ENCODE results near the gene HBP1. TPM values are rescaled to one million over a fixed set of nuclear protein-coding genes. Genes with fewer than 3 reads are reported as not detected.
A peak's percentile ranks its signal among the peaks of the same experiment; 100 is the strongest.

HBP1 gene
- total RNA-seq, 3 donors from 2014 or later = 166 to 269 (median 176) TPM

DNA sequence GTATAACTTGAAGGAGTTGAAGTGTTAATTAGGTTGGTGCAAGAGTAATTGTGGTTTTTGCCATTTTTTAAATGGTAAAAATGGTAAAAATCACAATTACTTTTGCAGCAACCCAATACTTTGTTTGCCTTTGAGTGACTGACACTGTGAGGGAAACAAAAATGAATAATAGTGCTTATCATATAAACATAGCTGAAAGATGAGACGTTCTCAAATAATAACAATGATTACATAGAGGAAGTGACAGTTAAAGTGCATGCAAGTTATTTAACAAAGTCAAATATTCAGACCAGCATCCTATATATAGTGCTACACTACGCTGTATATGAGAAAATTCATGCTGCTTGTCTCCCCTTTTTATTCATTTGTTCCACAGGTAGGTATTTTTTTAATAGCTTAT is 4.7 kb upstream of the HBP1 start:
- H3K4me1 ChIP-seq = no peaks in the 10 kb centered on the region
- intact Hi-C loops (cut with DNase I; ENCODE audit: low total_unique reads) = no loop called here
- no peak overlapping the region for H3K4me3 ChIP-seq
- no peak overlapping the region for H3K27ac ChIP-seq
- H3K36me3 ChIP-seq = no peaks in the 10 kb centered on the region
- no peak for DNase-seq (ENCODE audit: low spot score in 2 of 2)
- TF ChIP-seq POLR2A (IDR thresholded peaks at IDR 0.05) = no peak
- no peak for TF ChIP-seq POLR2AphosphoS5 (IDR thresholded peaks at IDR 0.05)
- TF ChIP-seq, protein P1, sequence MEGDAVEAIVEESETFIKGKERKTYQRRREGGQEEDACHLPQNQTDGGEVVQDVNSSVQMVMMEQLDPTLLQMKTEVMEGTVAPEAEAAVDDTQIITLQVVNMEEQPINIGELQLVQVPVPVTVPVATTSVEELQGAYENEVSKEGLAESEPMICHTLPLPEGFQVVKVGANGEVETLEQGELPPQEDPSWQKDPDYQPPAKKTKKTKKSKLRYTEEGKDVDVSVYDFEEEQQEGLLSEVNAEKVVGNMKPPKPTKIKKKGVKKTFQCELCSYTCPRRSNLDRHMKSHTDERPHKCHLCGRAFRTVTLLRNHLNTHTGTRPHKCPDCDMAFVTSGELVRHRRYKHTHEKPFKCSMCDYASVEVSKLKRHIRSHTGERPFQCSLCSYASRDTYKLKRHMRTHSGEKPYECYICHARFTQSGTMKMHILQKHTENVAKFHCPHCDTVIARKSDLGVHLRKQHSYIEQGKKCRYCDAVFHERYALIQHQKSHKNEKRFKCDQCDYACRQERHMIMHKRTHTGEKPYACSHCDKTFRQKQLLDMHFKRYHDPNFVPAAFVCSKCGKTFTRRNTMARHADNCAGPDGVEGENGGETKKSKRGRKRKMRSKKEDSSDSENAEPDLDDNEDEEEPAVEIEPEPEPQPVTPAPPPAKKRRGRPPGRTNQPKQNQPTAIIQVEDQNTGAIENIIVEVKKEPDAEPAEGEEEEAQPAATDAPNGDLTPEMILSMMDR (IDR thresholded peaks at IDR 0.05) = no peak
- no peaks in the 10 kb centered on the region for H3K9me3 ChIP-seq
- no peaks in the 10 kb centered on the region for H3K27me3 ChIP-seq

DNA sequence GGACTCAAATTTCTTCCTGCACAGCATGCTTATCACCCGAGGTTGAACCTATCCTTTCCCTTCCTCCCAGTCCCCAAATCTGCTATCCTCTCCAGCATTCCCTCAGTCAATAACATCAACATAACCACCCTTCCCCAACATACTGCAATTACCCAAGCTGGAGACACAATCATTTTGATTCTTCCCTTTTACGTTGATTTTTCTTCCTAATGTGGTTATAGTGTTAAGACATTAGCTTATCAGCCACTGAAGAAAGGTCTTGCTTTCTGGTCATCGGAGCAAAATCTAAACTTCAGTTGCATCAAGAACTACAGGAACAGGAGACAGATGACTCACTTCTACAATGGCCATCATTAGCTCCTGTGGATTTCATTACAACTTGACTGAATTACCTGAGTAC is 3.5 kb upstream of the HBP1 start:
- no peak for TF ChIP-seq POLR2AphosphoS5 (IDR thresholded peaks at IDR 0.05)
- TF ChIP-seq, protein P1 (IDR thresholded peaks at IDR 0.05) = no peak
- no peak for TF ChIP-seq POLR2A (IDR thresholded peaks at IDR 0.05)
- Histone ChIP-seq H3K27me3 (no peaks in the 10 kb centered on the region), H3K9me3 (no peaks in the 10 kb centered on the region), H3K36me3 (no peaks in the 10 kb centered on the region), H3K27ac (no peak overlapping the region), H3K4me3 (no peak overlapping the region), H3K4me1 (no peaks in the 10 kb centered on the region)
- intact Hi-C loops (cut with DNase I; ENCODE audit: low total_unique reads) = no loop called here
- DNase-seq (ENCODE audit: low spot score in 2 of 2) = no peak

DNA sequence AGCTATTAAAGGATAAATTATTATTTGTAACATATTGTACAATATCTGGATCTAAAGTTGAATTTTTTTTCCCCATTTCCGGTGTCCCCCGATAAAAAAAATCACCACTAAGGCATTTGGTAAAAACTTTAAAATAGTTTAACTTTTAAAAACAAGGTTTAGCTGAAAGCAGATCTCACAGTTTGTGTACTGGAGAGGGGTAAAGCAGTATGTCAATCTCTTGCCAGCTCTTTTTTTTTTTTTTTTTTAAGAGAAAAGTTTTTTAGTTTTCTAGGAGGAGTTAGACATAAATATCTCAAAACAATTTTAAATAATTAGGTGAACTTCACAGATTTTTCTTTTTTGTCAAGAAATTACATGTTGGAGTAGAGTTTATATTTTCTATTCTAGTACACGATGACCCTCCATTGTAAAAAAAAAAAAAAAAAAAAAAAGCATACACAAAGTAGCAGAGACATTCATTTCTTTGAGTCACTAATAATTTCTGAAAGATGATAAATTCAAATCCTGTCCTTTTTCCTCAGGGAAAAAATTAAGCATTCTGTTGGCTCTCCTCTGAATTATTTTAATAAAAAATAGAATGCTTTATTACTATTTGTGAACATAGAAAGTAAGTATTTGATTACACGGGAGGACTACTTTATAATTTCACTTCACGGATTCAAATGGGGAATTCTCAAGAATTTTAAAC is 1.9 kb upstream of the HBP1 start:
- Histone ChIP-seq H3K4me1 (peaks cover 0 to 7% of the 10 kb centered on the region in 2 donors), H3K36me3 (no peaks in the 10 kb centered on the region), H3K9me3 (no peaks in the 10 kb centered on the region), H3K27ac (peak overlapping the region; percentile 100), H3K4me3 (peak overlapping the region; percentile 69 to 91 (median 85)), H3K27me3 (no peaks in the 10 kb centered on the region)
- no peak for DNase-seq (ENCODE audit: low spot score in 2 of 2)
- TF ChIP-seq POLR2AphosphoS5 (IDR thresholded peaks at IDR 0.05) = no peak
- TF ChIP-seq, protein P1 (IDR thresholded peaks at IDR 0.05) = no peak
- TF ChIP-seq POLR2A (IDR thresholded peaks at IDR 0.05) = no peak
- intact Hi-C loops (cut with DNase I; ENCODE audit: low total_unique reads) = no loop called here

DNA sequence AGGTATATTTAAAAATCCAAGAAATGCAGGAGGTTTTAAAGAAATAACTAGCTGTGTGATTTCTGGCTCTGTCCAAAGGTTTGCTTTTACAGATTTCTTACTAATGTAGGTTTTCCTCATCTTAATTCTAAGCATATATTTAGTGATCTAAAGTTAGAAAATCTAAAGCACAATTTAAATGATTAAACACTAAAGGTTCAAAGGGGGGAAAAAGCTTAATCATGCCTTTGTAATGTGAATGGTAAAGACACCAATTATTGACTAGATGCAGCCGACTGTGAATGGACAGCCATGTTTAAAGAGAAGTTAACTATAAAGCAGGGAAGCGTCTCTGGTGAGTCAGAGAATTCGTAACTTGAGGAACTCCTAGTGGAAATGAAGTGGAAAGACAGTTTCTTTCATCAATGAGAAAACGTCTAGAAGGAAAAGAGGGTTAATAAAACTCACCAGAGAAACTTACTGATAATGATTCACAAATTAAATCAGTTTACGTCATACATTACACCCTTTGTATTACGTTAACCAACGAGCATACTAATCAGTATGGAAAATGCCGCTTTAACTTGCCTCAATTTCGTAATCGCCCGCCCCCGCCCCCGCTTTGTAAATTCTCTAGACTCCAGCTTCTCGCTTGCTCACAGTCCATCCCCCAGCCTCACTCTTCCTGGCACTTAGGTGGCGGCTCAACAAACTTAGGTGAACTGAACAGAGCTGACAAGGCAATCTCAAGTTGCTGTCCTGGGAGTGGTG is 1.1 kb upstream of the HBP1 start:
- intact Hi-C loops (cut with DNase I; ENCODE audit: low total_unique reads) = no loop called here
- no peaks in the 10 kb centered on the region for H3K36me3 ChIP-seq
- no peaks in the 10 kb centered on the region for H3K9me3 ChIP-seq
- H3K4me3 ChIP-seq = peak overlapping the region; percentile 69 to 91 (median 85)
- TF ChIP-seq, protein P1 (IDR thresholded peaks at IDR 0.05) = peak; percentile 46 to 77 (median 62)
- no peak for TF ChIP-seq POLR2AphosphoS5 (IDR thresholded peaks at IDR 0.05)
- no peak for DNase-seq (ENCODE audit: low spot score in 2 of 2)
- H3K27ac ChIP-seq = peak overlapping the region; percentile 100
- H3K27me3 ChIP-seq = no peaks in the 10 kb centered on the region
- peaks cover 0 to 12% of the 10 kb centered on the region in 2 donors for H3K4me1 ChIP-seq
